Brain microvascular endothelial cell (primary cell): ENCODE data around the gene CLCN1.

Source experiments
- DNase-seq: peaks from one replicate; pipeline ENCODE4 v3.0.0-alpha.2; 2020
- H3K27ac ChIP-seq: fragments of 250-450 bp; sonication (Bioruptor Pico); 2 replicates; pipeline ENCODE4 v1.5.1; 2020; ENCODE audit warnings: mild to moderate bottlenecking, moderate library complexity
- H3K27me3 ChIP-seq: fragments of 250-450 bp; sonication (Bioruptor Pico); replicated peaks from 2 replicates; pipeline ENCODE4 v1.5.1; 2020; ENCODE audit warnings: mild to moderate bottlenecking
- H3K36me3 ChIP-seq: fragments of 250-450 bp; sonication (Bioruptor Pico); replicated peaks from 2 replicates; pipeline ENCODE4 v1.5.1; 2020; ENCODE audit warnings: mild to moderate bottlenecking
- H3K4me3 ChIP-seq: 2 replicates; pipeline ENCODE4 v1.5.1; 2011; ENCODE audit warnings: low read depth, mild to moderate bottlenecking, control low read depth, low read length, moderate library complexity
- CTCF ChIP-seq: IDR thresholded peaks from 2 replicates; pipeline ENCODE4 v1.5.1; 2011; ENCODE audit warnings: low read depth, mild to moderate bottlenecking, moderate library complexity, low read length, control low read depth, inconsistent platforms; ENCODE audit errors: missing control alignments
- in situ Hi-C: cut with HindIII; loops from 2 replicates; pipeline ENCODE4 v1.10.0; 2017; ENCODE audit warnings: low sequenced_read_pairs, low pct_ligation_motif_present

Gene CLCN1

GRCh38 chr7:143397710-143398530, 82.0 kb downstream of the CLCN1 start:
- no peak for TF ChIP-seq CTCF
- in situ Hi-C loops: no loop called here

GRCh38 chr7:143398616-143399015, 82.7 kb downstream of the CLCN1 start:
- H3K36me3 ChIP-seq: no peaks in the 10 kb centered on the region
- no peak overlapping the region for H3K4me3 ChIP-seq
- no peak for DNase-seq
- in situ Hi-C loops: no loop called here
- no peak for TF ChIP-seq CTCF
- no peaks in the 10 kb centered on the region for H3K27me3 ChIP-seq
- no peak overlapping the region for H3K27ac ChIP-seq

More at GRCh38 chr7:143397710-143398530, 82.0 kb downstream of the CLCN1 start:
- no peak overlapping the region for H3K4me3 ChIP-seq
- peaks cover 2% of the 10 kb centered on the region for H3K36me3 ChIP-seq
- DNase-seq: no peak
- H3K27me3 ChIP-seq: no peaks in the 10 kb centered on the region
- no peak overlapping the region for H3K27ac ChIP-seq

GRCh38 chr7:143399151-143399550, 83.2 kb downstream of the CLCN1 start:
- no peak for TF ChIP-seq CTCF
- no peak overlapping the region for H3K4me3 ChIP-seq
- no peak for DNase-seq
- H3K27ac ChIP-seq: no peak overlapping the region
- no peaks in the 10 kb centered on the region for H3K27me3 ChIP-seq
- H3K36me3 ChIP-seq: no peaks in the 10 kb centered on the region
- in situ Hi-C loops: no loop called here

GRCh38 chr7:143399642-143400041, 83.7 kb downstream of the CLCN1 start:
- Histone ChIP-seq H3K4me3 (no peak overlapping the region), H3K27ac (no peak overlapping the region), H3K36me3 (no peaks in the 10 kb centered on the region), H3K27me3 (no peaks in the 10 kb centered on the region)
- in situ Hi-C loops: no loop called here
- no peak for DNase-seq
- TF ChIP-seq CTCF: no peak

- H3K36me3 ChIP-seq: no peaks in the 10 kb centered on the region
- no peak for DNase-seq
- no peak overlapping the region for H3K4me3 ChIP-seq
- no peak for TF ChIP-seq CTCF
- H3K27me3 ChIP-seq: no peaks in the 10 kb centered on the region
- H3K27ac ChIP-seq: no peak overlapping the region
- in situ Hi-C loops: no loop called here
These were observed 85.4 kb downstream of the CLCN1 start for GRCh38 chr7:143401265-143401664.
